IMR-90 (cell line): ENCODE measurements around the gene NOTCH3. TPM values are rescaled to one million over a fixed set of nuclear protein-coding genes. Genes with fewer than 3 reads are reported as not detected.

ENCODE experiments used
- ATAC-seq: fragments of 200-7000 bp; cut with Tn5 transposase; 2 replicates; pipeline ENCODE4 v1.9.1; 2020; ENCODE audit warnings: low read depth, mild to moderate bottlenecking, moderate library complexity
- BruUV-seq: library from RNA; stranded (reverse); fragments of 400-500 nt; replicated peaks from 2 replicates; lab custom pipeline; 2021; lab: Mats Ljungman, UMichigan
- CTCF ChIA-PET: fragments of 300-600 bp; formaldehyde crosslinking; extraction: SDS; loops from one replicate; lab custom pipeline; 2021; ENCODE audit warnings: antibody characterized with exemption; lab: Yijun Ruan, JAX
- POLR2A ChIA-PET: fragments of 300-600 bp; sonication (Branson Sonifier 250); formaldehyde crosslinking; loops from one replicate; lab custom pipeline; 2022; ENCODE audit warnings: antibody characterized with exemption; ENCODE audit not compliant: unreplicated experiment; lab: Charles Lee
- DNase-seq: peaks from one replicate; pipeline ENCODE4 v3.0.0; 2013
- H2AFZ ChIP-seq: replicated peaks from 2 replicates; pipeline ENCODE3; 2013; ENCODE audit warnings: low read length, mild to moderate bottlenecking; ENCODE audit not compliant: poor library complexity
- H2AK5ac ChIP-seq: 2 replicates; pipeline ENCODE4 v1.6.1; 2013; ENCODE audit warnings: low read depth, low read length, inconsistent platforms
- H2AK9ac ChIP-seq: replicated peaks from 2 replicates; pipeline ENCODE3; 2013; ENCODE audit warnings: mild to moderate bottlenecking, low read depth, low read length, moderate library complexity; ENCODE audit not compliant: poor library complexity
- H2BK120ac ChIP-seq: 2 replicates; pipeline ENCODE4 v1.6.1; 2013; ENCODE audit warnings: low read depth, low read length, inconsistent platforms
- H2BK15ac ChIP-seq: 3 replicates; pipeline ENCODE4 v1.6.1; 2013; ENCODE audit warnings: low read depth, low read length, inconsistent platforms
- H2BK20ac ChIP-seq: 2 replicates; pipeline ENCODE4 v1.6.1; 2013; ENCODE audit warnings: low read depth, mild to moderate bottlenecking, inconsistent platforms, low read length, moderate library complexity
- H2BK5ac ChIP-seq: 2 replicates; pipeline ENCODE4 v1.6.1; 2013; ENCODE audit warnings: mild to moderate bottlenecking, low read depth, low read length, inconsistent platforms; ENCODE audit not compliant: poor library complexity, severe bottlenecking
- H3K14ac ChIP-seq: replicated peaks from 2 replicates; pipeline ENCODE4 v1.6.1; 2013; ENCODE audit warnings: low read depth, low read length, inconsistent platforms
- H3K18ac ChIP-seq: 2 replicates; pipeline ENCODE4 v1.6.1; 2013; ENCODE audit warnings: low read depth, low read length, control low read depth
- H3K23ac ChIP-seq: 2 replicates; pipeline ENCODE4 v1.6.1; 2013; ENCODE audit warnings: low read depth, low read length, inconsistent platforms
- H3K27ac ChIP-seq: 2 replicates; pipeline ENCODE4 v1.5.1; 2013; ENCODE audit warnings: mild to moderate bottlenecking, control low read depth, low read length; ENCODE audit not compliant: insufficient read depth
- H3K27me3 ChIP-seq: 2 replicates; pipeline ENCODE4 v1.6.1; 2013; ENCODE audit warnings: low read length; ENCODE audit not compliant: control insufficient read depth, insufficient read depth
- H3K36me3 ChIP-seq: 2 replicates; pipeline ENCODE4 v1.6.1; 2013; ENCODE audit warnings: low read length, mixed read lengths; ENCODE audit not compliant: control insufficient read depth, insufficient read depth
- H3K4ac ChIP-seq: 2 replicates; pipeline ENCODE4 v1.6.1; 2013; ENCODE audit warnings: low read depth, low read length, inconsistent platforms
- H3K4me1 ChIP-seq: 2 replicates; pipeline ENCODE4 v1.6.1; 2013; ENCODE audit warnings: low read length, mixed read lengths; ENCODE audit not compliant: control insufficient read depth, insufficient read depth
- H3K4me2 ChIP-seq: 2 replicates; pipeline ENCODE4 v1.6.1; 2013; ENCODE audit warnings: low read depth, mild to moderate bottlenecking, control low read depth, low read length, moderate library complexity
- H3K4me3 ChIP-seq: 2 replicates; pipeline ENCODE4 v1.5.1; 2013; ENCODE audit warnings: low read depth, mild to moderate bottlenecking, control low read depth, low read length, moderate library complexity; ENCODE audit not compliant: insufficient read depth
- H3K56ac ChIP-seq: 2 replicates; pipeline ENCODE4 v1.6.1; 2013; ENCODE audit warnings: low read length, inconsistent platforms; ENCODE audit not compliant: insufficient read depth; ENCODE audit errors: extremely low read depth
- H3K79me1 ChIP-seq, 2 experiments: 2 replicates each; pipeline ENCODE4 v1.6.1; 2013; ENCODE audit warnings: low read length in 2 of 2, inconsistent platforms in 1 of 2, low read depth in 1 of 2
- H3K9ac ChIP-seq: 2 replicates; pipeline ENCODE4 v1.6.1; 2013; ENCODE audit warnings: low read depth, low read length, control low read depth
- H3K9me1 ChIP-seq: 2 replicates; pipeline ENCODE4 v1.6.1; 2013; ENCODE audit warnings: low read length, inconsistent platforms; ENCODE audit not compliant: insufficient read depth
- H3K9me3 ChIP-seq: 2 replicates; pipeline ENCODE4 v1.6.1; 2013; ENCODE audit warnings: low read length; ENCODE audit not compliant: control insufficient read depth, insufficient read depth
- H4K20me1 ChIP-seq: 2 replicates; pipeline ENCODE4 v1.6.1; 2013; ENCODE audit warnings: low read length, inconsistent platforms; ENCODE audit not compliant: insufficient read depth
- H4K5ac ChIP-seq: 2 replicates; pipeline ENCODE4 v1.6.1; 2013; ENCODE audit warnings: mild to moderate bottlenecking, low read depth, low read length, control low read depth
- H4K8ac ChIP-seq, 2 experiments: 2 replicates each; pipeline ENCODE4 v1.6.1; 2013; ENCODE audit warnings: low read depth in 2 of 2, low read length in 2 of 2, control low read depth in 1 of 2, inconsistent platforms in 1 of 2
- H4K91ac ChIP-seq: 2 replicates; pipeline ENCODE4 v1.6.1; 2013; ENCODE audit warnings: low read depth, low read length, inconsistent platforms; ENCODE audit not compliant: insufficient read depth
- BHLHE40 ChIP-seq: fragments of 150-350 bp; IDR thresholded peaks from 2 replicates; pipeline ENCODE4 v1.6.1; 2016; ENCODE audit warnings: mild to moderate bottlenecking, low read depth, low read length
- FOS ChIP-seq: fragments of 150-350 bp; IDR thresholded peaks from 2 replicates; pipeline ENCODE4 v1.6.1; 2016; ENCODE audit warnings: low read depth, low read length
- WGBS, 2 experiments: methylation state at CpG; one replicate each; pipeline versions ENCODE4 v1.1.5 to v1.1.7; 2013; ENCODE audit warnings: missing lambda C conversion rate in 2 of 2; ENCODE audit not compliant: insufficient read length in 1 of 2; ENCODE audit errors: extremely low coverage in 2 of 2; 5-methylcytosine and 5-hydroxymethylcytosine counted together
- dilution Hi-C: fragments of 300-500 bp; cut with HindIII; formaldehyde crosslinking; loops from one replicate; pipeline ENCODE4 v1.14.3; 2018; ENCODE audit warnings: low sequenced_read_pairs; ENCODE audit not compliant: unreplicated experiment
- in situ Hi-C: fragments of 300-500 bp; cut with MboI; formaldehyde crosslinking; loops from 3 replicates; pipeline ENCODE4 v1.14.3; 2019; ENCODE audit warnings: low sequenced_read_pairs, inconsistent platforms, mixed read lengths
- intact Hi-C: fragments of 100-400 bp; cut with micrococcal nuclease; formaldehyde crosslinking; loops from 2 replicates; pipeline ENCODE4 v1.10.0; 2022
- polyA plus RNA-seq, 3 experiments: library from polyadenylated mRNA; depleted of rRNA; stranded (reverse); fragments of >200 nt; gene quantifications; 2 replicates each; pipeline ENCODE4 v1.2.3, GENCODE V29; 2012; ENCODE audit warnings: low replicate concordance in 1 of 3
- total RNA-seq: library from RNA; depleted of rRNA; stranded (reverse); fragments of >200 nt; gene quantifications from 2 replicates; pipeline ENCODE4 v1.2.3, GENCODE V29; 2012
- TF ChIP-seq, protein P1 (sequence below): conservative IDR thresholded peaks from 2 replicates; pipeline ENCODE4 v1.5.1; 2012; ENCODE audit warnings: mild to moderate bottlenecking, low read depth, low read length, improper control_type of control experiment

NOTCH3 gene
- total and polyA plus RNA-seq, 2 of the 4 experiments (the other 2 are of a cell fraction), result 5.9 to 25.1 TPM

DNA sequence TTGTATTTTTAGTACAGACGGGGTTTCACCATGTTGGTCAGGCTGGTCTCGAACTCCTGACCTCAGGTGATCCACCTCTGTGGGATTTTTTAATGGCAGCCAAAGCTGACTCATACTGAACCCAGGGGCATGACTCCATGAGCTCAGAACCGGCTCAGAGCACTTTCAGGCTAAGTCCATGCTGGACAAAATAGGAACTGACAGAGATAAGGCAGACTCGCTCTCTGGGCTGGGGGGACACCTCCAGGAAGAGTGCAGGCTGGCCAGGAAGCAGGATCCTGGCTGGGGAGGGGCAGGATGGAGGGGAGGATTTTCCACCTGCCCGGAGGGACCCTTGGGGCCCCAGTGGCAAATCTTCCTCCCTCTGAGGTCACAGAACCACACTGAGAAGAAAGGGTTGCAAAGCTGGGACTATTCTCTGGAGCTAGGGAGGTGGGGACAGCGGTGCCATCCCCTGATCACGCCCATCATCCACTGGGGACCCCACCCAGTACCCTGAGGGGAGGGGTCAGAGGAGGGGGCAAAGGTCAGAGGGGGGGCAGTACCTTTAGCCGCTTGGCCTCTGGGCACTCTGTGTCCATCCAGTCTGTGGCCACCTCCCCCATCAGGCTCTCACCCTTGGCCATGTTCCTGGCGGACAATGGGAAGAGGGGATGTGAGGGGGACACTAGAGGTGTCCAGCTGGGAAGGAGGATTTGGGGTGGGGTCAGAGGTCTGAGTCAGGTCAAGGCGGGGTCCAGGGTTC is 31.1 kb downstream of the NOTCH3 start:
- BruUV-seq, result no TSS peak
- no peak overlapping the region for H2BK15ac ChIP-seq
- no peak overlapping the region for H3K56ac ChIP-seq
- H2BK20ac ChIP-seq, result no peak overlapping the region
- dilution Hi-C loops, result no loop called here
- no peak overlapping the region for H3K4me3 ChIP-seq
- H3K27me3 ChIP-seq, result no peaks in the 10 kb centered on the region
- H3K27ac ChIP-seq, result no peak overlapping the region
- H3K9me3 ChIP-seq, result peaks cover 7% of the 10 kb centered on the region; the same call in 1 of the 2 replicates
- no peak overlapping the region for H3K4me2 ChIP-seq
- no peak overlapping the region for H2AFZ ChIP-seq
- no peak for ATAC-seq
- no peak overlapping the region for H2BK5ac ChIP-seq
- H4K5ac ChIP-seq, result no peak overlapping the region
- H3K23ac ChIP-seq, result no peak overlapping the region
- H3K14ac ChIP-seq, result no peak overlapping the region
- no peak overlapping the region for H4K91ac ChIP-seq
- intact Hi-C loops, result loop anchor here (10.0 kb wide), 1 partner anchor 245 kb away; the partner anchor contains the start of gene AKAP8L
- DNase-seq, result no peak
- ChIA-PET POLR2A (no interaction called here), CTCF (no interaction called here)
- H3K4ac ChIP-seq, result no peak overlapping the region
- no peak overlapping the region for H4K8ac ChIP-seq
- in situ Hi-C loops, result loop anchor here (5.0 kb wide), 1 partner anchor 388 kb away; no protein-coding TSS in a partner anchor
- H3K36me3 ChIP-seq, result peaks cover 50% of the 10 kb centered on the region
- TF ChIP-seq, protein P1, sequence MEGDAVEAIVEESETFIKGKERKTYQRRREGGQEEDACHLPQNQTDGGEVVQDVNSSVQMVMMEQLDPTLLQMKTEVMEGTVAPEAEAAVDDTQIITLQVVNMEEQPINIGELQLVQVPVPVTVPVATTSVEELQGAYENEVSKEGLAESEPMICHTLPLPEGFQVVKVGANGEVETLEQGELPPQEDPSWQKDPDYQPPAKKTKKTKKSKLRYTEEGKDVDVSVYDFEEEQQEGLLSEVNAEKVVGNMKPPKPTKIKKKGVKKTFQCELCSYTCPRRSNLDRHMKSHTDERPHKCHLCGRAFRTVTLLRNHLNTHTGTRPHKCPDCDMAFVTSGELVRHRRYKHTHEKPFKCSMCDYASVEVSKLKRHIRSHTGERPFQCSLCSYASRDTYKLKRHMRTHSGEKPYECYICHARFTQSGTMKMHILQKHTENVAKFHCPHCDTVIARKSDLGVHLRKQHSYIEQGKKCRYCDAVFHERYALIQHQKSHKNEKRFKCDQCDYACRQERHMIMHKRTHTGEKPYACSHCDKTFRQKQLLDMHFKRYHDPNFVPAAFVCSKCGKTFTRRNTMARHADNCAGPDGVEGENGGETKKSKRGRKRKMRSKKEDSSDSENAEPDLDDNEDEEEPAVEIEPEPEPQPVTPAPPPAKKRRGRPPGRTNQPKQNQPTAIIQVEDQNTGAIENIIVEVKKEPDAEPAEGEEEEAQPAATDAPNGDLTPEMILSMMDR, result no peak
- no peak for TF ChIP-seq FOS
- no peak for TF ChIP-seq BHLHE40
- H4K20me1 ChIP-seq, result no peaks in the 10 kb centered on the region
- no peak overlapping the region for H2AK5ac ChIP-seq
- H3K18ac ChIP-seq, result no peak overlapping the region
- no peak overlapping the region for H2BK120ac ChIP-seq
- 0 out of 4 replicates have a peak, but pooled peaks cover 0 to under 1% of the 10 kb centered on the region in 2 experiments for H3K79me1 ChIP-seq
- H3K9me1 ChIP-seq, result no peaks in the 10 kb centered on the region
- 83% methylated on average over 4 of the region's 10 CpGs; no CpG with 5 or more reads in 1 of the 2 experiments for WGBS, 2 experiments
- peak overlapping the region; percentile 42 for H2AK9ac ChIP-seq
- H3K9ac ChIP-seq, result no peak overlapping the region
- no peaks in the 10 kb centered on the region for H3K4me1 ChIP-seq
